GM21786 (cell line): ENCODE measurements around the gene SIGLEC5.

Experiments
- ATAC-seq: cut with Tn5 transposase; IDR thresholded peaks from one replicate; pipeline ENCODE4 v1.9.1; 2021; ENCODE audit not compliant: unreplicated experiment

SIGLEC5 gene

DNA sequence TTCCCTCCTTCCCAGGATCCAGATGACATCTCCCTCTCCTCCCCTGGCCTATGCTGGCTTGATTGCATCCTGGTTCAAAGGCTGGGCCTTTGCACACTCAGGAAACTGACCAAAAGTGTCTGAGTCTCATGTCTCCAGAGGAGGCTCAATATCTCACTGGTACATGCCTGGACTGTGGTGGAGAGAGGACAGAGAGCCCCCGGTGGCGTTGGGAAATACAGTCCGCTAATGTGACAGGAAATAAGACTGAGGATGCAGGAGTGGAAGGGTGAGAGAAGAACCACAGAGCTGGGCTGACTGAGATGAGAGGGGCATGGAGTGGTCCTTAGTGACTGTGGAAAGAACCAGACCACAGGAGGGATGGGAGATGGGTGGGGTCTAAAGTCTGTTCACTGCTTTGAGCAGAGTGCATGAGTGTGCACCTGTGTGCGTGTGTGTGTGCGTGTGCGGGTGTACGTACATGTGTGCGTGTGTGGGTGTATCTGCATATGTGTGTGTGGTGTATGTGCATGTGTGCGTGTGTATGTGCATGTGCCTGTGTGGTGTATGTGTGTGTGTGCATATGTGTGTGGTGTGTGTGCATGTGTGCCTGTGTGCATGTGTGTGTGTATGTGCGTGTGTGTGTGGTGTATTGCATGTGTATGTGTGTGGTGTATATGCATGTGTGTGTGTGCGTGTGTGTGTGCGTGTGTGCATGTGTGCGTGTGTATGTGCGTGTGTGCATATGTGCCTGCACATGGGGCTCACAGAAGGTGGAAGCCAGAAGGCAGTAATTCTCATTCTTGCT lies 1.9 kb downstream of the SIGLEC5 start:
- ATAC-seq = no peak

- ATAC-seq = no peak
Observed at GRCh38 chr19:51627491-51628138, 2.6 kb downstream of the SIGLEC5 start.

GRCh38 chr19:51626675-51627074 lies 3.5 kb downstream of the SIGLEC5 start:
- no peak for ATAC-seq

DNA sequence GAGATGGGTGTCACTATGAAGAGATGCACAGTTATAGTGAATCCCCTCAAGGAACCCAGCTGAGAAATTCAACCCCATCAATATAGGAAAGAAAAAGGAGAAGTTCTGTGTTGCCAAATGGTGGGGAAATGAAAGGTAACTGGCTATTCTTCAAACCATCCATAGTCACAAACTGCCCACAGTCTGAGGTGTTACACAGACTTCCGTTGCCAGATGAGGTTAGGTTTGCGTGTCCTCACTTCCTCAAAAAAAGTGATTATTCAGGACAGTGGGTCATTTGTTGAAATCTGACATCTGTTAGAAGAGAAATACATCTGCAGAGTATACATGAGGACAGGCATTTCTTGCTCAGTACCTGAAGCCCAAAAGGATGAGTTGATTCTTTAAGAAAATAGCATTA lies 9.0 kb downstream of the SIGLEC5 start:
- ATAC-seq = no peak

DNA sequence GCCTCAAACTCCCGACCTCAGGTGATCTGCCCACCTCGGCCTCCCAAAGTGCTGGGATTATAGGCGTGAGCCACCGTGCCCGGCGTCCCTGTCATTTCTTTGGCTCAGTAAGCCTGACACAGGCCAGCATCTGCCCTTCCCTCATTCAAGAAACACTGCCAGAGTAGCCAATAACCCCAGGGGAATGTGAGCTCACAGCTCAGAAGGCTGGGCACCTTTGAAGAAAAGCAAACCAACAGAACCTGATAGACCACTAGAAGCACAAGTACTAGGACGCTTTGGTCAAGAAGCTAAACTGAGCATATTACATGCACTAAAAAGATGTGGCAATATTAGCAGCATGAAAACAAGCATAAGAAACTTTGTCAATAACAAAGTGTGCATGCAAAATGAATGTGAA lies 14.2 kb downstream of the SIGLEC5 start:
- ATAC-seq = no peak

- no peak for ATAC-seq
Observed at GRCh38 chr19:51614789-51615188, 15.4 kb downstream of the SIGLEC5 start.

- no peak for ATAC-seq
Observed at GRCh38 chr19:51610576-51610975, 19.6 kb downstream of the SIGLEC5 start.

DNA sequence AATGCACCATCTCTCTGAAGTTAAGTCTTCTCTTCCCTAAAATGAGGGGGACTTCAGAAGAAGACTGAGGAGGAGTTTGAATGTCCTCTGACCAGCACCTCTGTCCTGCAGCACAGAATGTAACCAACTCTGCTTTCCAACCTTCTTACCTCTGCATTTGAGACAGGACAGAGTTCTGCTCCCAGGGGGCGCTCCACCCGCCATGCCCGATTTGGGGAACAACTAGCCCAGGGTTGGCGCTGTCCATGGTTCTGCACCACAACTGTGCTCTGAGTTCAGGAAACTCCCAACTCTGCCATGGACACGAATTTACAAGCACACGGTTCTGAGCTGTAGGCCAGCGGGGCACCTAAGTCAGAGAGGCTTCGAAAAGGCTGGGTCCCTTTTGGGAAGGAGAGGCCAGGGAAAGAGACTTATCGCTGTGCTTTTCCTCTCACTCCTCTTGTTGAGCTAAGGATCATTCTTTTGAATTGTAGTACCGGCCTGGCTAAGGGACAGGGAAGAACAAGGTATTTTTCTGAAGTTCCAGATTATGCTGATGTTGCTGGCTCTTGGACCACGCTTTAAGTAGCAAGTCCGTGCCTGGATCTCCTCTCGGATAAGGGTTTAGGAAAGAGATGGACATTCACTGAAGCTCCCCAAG lies 22.2 kb downstream of the SIGLEC5 start:
- ATAC-seq = no peak

GRCh38 chr19:51607077-51607476 lies 23.1 kb downstream of the SIGLEC5 start:
- ATAC-seq = peak; percentile 91

DNA sequence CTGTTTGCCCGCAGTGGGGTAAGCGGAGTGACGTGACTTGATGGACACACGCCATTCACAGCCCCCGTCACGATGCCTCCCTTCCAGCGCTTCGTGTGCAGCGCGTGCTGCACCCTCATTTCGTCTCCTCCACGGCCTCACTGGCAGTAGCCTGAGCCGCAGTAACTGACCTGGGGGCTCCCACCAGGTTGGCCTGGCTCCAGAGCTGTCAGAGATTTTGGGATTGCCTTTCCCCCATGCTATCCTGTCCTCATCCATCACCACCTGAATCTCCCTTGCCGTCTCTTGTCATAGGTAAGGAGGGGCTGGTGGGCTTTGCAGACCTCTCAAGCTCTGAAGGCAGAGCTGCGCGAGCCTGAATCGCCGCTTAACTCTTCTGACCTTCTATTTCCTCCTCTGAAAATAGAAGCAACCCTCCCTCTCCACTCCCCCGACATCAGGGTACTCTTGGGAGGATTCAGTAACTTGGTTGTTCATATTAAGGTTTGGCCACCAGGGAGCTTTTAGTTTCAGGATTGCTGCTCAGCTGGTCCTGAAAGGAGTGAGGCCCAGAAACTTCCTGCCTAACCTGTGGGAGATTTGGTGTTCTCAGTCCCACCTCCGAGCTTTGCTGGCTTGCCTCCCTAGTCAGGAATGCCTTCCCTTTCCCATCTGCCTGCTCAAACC lies 27.9 kb downstream of the SIGLEC5 start:
- ATAC-seq = no peak

- no peak for ATAC-seq
Observed at GRCh38 chr19:51600940-51601580, 29.1 kb downstream of the SIGLEC5 start.

DNA sequence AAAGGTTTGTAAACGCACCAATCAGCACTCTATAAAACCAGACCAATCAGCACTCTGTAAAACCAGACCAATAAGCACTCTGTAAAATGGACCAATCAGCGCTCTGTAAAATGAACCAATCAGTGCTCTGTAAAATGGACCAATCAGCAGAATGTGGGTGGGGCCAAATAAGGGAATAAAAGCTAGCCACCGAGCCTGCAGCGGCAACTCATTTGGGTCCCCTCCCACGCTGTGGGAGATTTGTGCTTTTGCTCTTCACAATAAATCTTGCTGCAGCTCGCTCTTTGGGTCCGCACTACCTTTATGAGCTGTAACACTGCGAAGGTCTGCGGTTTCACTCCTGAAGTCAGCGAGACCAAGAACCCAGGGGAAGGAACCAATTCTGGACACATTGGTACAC lies 31.1 kb downstream of the SIGLEC5 start:
- ATAC-seq = no peak

GRCh38 chr19:51598159-51598915 lies 31.9 kb downstream of the SIGLEC5 start:
- no peak for ATAC-seq

DNA sequence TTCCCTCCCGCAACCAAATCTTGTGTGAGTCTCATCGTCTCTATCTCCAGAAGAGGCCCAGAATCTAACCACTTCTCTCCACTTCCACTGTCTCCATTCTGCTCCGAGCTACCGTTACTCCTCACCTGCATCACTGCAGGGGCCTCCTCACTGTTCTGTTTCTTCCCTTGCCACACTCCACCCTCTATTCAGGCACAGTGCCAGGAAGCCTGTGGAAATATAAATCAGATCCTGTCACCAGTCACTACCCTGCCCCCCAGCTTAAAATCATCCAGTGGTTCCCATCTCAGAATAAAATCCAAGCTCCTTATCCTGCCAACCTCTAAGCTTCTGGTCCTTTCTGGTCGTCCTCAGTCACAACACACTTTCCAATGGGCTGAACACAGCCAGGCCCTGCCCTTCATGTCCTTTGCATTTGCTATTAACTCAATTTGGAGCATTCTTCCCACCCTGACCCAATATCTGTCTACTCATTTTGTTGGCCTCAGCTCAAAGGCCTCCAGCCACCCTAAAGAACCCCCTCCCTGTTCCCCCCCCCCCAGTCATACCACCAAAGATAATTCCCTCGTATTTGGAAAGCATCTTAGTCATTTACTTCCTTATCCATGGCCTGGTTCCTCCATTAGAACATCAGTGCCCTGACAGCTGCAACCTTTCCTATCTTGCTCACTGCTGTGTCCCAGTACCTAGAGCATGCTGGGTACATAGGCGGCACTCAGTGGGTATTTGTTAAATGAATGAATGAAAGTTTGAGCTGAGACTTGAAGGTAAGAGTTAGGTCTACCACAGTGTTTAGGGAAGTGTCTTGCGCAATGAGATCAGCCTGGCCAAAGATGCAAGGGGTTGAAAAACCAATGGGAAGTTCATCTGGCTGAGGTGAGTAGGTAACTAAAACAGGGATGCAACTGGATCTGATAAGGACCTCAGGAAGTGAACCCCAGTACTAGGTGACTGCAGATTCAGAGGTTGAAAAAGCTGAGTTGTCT lies 34.7 kb downstream of the SIGLEC5 start:
- ATAC-seq = no peak

GRCh38 chr19:51594774-51595109 lies 35.5 kb downstream of the SIGLEC5 start:
- ATAC-seq = no peak

DNA sequence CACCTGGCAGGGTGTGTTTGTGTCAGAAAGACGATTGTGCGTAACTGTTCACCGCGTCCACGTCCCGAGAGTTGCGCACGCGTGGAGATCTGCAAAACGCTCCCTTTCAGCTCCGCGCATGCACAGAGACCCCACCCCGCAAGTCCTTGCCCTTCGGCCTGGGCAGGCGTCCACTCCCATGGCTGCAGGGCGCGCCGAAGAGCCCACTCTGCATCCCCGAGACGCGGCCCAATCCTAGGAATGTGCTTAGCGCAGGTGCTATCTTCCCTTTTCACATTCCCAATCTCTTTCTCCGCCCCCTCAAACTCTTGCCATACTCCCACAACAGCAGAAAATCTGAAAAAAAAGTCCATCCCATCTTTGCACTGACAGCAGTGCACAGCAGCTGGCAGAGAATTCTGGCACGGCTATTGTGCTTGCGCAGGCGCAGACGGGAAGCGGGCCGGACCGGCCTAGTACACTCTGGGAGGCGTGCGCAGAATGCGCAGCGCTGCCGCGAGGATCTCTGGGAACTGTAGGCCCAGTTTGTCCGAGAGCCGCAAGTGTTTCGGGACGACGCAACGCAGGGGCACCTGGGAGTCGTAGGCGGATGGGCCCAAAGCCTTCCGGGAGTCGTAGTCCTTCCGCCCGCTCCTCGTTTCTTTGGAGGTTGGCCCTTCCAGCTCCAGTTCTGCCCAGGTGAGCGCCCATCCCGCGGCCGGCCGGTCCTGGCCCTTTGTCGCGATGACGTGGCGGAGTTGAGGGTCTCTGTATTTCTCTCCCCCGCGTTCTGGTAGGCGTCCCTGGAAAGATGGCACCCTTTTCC lies 36.0 kb downstream of the SIGLEC5 start:
- peak; percentile 97 for ATAC-seq

DNA sequence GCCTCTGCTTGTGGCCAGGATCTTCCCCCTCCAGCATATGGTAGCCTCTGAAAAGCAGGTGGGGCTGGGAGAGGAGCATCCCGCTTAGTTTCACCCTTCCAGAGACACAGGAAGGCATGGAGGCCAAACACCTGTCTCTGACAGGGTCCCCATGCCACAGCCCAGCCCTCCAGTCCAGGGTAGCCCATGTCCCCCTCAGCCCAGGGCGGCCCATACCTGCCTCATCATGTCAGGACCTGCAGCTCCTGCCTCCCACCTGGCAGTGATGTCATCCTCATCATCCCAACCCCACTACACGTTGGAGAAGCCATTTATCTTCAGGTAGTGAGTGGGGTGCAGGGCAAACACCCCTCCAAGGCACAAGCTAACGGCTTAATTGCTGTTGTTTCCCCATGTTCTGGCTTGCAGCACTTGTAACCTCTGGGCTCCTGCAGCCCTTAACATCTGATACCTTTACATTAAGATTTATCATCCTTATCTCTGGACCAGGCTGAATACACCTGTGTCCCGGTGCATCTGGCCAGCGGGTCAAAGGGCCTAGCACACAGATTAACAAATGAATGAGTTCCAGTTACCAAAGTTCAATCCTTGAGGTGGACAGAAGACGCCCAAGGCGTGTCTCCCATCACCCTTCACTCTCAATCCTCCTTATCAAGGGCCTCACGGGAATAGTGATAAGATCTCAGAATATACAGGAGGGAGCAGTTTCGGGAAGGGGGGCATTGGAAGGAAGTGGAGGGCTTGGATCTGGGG lies 36.9 kb downstream of the SIGLEC5 start:
- ATAC-seq = no peak

- ATAC-seq = no peak
Observed at GRCh38 chr19:51592521-51592920, 37.7 kb downstream of the SIGLEC5 start.
